NCI-H2107 treated with DMSO at 0.1 percent for 48 hours (cell line): Measurements from ENCODE around the gene ATP2A3.
"Not testable (repeated sequence)": the region's sequence is repeated elsewhere in the genome, so short reads cannot be mapped to it uniquely, and the experiment has no call there.

ENCODE experiments used
- DNase-seq: peaks from one replicate; lab custom pipeline; 2025; ENCODE audit not compliant: unreplicated experiment; lab: John Stamatoyannopoulos, UW

Gene ATP2A3

DNA sequence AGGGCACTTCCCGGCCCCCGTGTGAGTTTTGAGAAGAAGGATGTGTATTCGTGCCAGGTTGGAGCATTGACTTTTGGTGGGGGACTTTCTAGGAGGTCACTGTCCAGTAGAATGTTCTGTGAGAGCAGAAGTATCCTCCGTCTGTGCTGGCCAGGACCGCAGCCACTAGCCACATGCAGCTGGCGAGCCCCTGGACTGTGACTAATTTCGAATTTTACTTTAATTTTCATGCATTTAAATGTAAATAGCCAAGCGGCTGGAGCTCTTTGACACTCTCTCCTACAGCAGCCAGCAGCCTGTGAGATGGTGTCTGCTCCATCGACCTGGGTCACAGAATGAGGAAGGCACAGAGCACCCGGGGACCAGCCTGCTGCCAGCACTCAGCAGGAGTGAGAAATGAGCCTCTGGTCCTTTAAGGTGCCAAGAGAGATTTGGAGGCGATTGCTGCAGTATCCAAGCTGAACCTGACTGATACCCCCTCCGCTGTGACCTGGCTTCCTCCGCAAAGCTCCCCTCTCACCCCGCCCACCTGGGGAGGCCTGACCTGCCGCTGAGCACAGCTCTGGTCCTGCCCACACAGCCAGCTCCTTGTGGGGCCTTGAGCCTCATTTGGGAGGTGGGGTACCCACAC is 7.8 kb downstream of the ATP2A3 start:
- DNase-seq: peak; percentile 71

DNA sequence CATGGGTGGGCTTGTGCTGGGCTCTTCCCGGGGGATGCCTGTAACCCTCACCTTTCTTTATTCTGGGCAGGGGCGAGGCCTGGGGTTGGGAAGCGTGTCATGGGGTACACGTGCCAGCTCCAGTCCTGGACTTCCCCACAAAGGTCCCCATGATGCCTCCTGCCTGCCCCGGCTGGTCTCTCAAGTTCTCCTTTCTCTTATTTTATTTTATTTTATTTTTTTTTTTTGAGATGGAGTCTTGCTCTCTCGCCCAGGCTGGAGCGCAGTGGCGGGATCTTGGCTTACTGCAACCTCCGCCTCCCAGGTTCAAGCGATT is 8.6 kb downstream of the ATP2A3 start:
- DNase-seq: no peak

DNA sequence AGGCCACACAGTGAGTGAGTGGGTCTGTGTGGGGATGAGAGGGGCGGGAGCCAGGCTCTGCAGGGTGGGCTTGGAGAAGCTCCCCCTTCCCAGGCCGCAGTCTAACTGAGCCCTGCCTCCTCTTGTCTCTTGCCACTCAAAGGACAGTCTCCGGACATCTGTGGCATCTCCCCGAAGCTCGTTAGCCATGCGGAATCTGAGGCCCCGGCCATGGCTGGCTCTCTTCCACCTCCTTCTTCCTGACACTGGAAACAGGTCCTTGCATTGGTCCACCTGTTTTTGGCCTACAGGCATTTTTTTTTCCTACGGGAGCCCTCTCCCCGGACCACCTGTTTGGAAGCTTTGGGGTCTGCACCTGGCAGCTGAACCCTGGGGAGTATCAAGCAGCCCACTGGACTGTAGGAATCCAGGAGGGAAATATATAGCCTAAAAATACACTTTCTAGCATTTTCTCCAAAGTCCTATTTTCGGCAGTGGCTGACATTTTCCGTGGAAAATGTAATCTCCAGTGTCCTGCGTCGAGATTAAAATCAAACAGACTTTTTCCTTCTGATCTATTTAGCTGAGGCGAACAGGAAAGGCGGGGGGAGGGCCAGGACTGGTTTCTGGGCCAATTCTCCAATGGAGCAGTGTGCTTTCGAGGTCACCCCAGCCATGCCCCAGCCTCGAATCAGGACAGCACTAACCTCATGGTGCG is 9.1 kb downstream of the ATP2A3 start:
- no peak for DNase-seq

DNA sequence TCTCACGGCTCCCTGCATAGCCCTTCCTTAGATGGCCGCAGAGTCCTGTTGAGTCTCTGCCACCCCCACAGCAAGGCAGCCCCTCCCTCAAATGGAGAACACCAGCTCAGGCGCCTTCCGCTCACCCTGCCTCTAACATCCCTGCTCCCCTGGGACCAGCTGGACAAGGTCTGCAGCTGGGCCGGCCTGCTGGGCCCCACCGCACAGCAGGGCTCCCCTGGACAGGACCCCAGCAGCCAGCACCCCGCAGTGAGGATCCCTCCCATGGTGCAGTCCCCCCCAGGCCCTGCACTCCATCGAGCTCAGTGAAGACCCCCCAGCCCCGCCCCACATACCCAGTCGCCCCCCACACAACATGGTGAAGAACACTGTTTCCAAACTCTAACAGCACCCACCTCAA is 10.2 kb downstream of the ATP2A3 start:
- no peak for DNase-seq

DNA sequence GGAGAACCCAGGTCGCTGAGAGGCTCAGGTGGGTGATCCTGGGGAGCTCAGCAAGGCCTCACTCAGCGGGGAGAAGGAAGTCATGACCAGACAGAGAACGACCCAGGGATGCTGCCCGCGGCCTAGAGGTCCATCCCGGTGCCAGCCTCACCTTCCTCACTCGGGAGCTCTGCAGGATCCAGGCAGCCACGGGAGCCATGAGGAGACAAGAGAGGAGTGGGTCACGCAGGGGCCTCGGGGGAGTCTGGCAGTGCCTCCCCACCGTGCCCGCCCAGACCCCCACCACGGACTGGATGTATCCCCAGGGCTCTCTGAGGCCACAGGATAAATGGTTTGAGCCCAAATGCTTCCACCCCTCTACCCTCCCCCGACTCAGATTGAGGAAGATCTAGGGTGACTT is 10.7 kb downstream of the ATP2A3 start:
- no peak for DNase-seq

DNA sequence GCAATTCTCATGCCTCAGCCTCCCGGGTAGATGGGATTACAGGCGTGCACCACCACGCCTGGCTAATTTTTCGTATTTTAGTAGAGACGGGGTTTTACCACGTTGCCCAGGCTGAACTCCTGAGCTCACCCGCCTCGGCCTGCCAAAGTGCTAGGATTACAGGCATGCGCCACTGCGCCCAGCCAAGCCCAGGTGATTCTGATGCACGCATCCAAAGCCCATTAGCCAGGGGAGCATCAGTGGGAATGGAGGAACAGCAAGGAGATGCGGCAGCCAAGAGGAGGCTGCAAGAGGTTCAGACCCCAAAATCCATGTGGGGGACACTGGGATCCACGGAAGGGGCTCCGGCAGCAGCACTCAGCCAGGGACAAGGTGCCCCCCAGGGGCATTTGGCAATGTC is 12.1 kb downstream of the ATP2A3 start:
- no peak for DNase-seq

DNA sequence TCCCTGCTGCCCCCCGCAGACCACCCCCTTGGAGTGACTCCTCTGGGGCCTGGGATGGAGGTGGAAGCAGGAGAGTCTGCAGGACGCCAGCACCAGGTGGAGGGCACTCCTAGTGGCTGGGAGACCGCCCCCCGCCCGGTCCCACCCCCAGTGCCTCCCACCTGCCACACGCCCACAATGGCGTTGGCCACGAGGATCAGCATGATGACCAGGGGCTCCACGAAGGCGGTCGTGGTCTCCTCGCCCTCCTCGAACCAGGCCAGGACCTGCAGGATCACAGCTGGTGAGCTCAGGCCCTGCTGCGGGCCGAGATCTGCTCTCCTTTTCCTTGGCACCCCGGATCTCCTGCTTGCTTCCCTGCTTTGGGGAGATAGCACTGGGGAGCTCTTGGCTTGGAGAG is 12.8 kb downstream of the ATP2A3 start:
- no peak for DNase-seq

DNA sequence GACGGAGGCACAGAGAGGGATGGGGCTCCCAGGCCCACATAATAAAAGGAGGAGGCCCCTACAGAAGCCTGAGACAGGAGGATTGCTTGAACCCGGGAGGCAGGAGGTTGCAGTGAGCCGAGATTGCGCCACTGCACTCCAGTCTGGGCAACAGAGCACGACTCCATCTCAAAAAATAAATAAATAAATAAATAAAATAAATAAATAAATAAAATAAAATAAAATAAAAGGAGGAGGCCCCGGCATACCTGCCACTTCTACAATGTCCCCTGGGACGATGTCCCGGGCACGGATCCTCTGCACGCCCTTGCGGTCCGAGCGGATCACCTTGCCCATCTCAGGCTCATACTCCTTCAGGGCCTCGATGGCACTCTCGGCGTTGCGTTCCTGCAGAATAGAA is 13.2 kb downstream of the ATP2A3 start:
- no peak for DNase-seq

DNA sequence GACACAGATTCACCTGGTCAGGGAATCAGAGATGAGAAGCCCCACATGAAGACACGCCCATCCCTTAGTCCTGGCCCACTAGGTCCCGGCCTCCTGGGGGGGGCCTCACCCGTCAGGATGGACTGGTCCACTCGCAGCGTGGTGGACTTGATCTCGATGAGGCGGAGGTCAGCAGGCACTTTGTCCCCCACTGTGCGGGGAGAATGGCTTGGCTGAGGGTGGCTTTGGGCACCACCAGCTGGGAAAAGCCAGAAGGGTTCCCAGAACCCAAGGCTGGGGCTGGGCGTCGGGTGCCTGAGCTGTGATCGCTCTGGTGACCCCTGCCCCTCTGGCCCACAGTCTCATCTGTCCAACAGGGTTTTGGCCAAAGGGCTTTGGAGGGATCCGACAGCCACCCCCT is 13.7 kb downstream of the ATP2A3 start:
- no peak for DNase-seq

DNA sequence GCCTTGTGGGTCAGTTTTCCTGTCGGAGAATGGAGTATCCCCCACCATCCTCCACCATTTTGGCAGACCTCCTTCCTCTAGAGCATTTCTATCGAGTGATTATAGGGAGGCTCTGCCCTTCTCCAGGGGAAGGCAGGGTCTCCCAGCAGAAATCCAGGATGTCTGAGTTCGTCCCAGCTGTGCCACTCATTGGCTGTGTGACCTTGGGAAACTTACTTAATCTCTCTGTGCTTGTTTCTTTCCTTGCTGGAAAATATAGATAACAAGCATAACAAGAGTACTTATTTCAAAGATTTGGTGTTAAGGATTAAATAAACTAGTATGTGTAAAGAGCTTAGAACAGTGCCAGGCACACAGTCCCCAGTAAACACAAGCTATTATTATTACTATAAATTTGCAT is 14.8 kb downstream of the ATP2A3 start:
- no peak for DNase-seq

DNA sequence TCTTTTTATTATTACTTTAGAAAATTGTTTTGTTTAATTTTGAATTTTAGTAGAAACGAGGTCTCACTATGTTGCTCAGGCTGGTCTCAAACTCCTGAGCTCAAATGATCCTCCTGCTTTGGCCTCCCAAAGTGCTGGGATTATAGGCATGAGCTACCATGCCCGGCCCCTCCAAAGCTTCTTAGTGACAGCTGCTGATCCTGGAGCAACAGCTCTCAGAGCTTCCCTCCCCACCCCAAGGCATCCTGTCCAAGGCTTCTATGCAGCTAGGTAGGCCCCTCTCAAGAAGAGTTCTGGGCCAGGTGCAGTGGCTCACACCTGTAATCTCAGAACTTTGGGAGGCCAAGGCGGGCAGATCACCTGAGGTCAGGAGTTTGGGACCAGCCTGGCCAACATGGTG is 15.7 kb downstream of the ATP2A3 start:
- DNase-seq: not testable (repeated sequence)

DNA sequence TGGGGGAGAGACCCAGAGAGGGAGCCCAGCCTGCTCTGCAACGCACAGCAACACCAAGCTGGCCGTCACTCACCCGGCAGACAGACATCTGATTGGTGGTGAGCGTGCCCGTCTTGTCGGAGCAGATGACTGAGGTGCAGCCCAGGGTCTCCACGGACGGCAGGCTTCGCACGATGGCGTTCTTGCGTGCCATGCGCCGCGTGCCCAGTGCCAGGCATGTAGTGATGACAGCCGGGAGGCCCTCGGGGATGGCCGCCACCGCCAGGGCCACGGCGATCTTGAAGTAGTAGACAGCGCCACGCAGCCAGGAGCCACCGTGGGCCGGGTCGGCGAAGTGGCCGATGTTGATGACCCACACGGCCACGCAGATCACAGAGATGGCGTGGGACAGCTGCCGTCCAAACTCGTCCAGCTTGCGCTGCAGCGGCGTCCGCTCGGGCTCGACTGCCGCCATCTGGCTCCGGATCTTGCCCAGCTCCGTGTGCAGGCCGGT is 16.9 kb downstream of the ATP2A3 start:
- no peak for DNase-seq

DNA sequence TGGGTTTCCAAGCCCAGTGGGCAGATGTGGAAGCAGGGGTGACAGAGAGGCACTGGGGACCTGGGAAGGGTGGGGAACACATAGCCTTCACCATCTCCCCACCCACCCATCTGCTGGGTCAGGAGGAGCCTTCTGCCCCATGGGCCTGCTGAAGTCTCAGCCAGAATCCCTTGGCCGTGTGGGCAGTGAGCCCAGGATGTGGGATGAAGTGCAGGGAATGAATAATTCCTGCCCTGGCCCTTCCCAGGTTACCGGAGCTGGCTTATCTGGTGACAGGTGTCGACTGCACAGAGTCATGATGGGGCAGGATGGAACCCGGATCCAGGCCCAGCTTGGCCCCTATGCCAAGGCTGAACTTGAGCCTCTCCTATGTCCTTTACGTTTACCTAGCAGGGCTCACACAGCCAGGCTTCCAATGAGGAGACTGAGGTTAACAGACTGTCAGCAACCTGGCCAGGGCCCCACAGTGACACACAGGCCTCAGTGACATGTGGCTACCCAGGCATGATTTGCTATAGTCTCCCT is 17.5 kb downstream of the ATP2A3 start:
- no peak for DNase-seq

DNA sequence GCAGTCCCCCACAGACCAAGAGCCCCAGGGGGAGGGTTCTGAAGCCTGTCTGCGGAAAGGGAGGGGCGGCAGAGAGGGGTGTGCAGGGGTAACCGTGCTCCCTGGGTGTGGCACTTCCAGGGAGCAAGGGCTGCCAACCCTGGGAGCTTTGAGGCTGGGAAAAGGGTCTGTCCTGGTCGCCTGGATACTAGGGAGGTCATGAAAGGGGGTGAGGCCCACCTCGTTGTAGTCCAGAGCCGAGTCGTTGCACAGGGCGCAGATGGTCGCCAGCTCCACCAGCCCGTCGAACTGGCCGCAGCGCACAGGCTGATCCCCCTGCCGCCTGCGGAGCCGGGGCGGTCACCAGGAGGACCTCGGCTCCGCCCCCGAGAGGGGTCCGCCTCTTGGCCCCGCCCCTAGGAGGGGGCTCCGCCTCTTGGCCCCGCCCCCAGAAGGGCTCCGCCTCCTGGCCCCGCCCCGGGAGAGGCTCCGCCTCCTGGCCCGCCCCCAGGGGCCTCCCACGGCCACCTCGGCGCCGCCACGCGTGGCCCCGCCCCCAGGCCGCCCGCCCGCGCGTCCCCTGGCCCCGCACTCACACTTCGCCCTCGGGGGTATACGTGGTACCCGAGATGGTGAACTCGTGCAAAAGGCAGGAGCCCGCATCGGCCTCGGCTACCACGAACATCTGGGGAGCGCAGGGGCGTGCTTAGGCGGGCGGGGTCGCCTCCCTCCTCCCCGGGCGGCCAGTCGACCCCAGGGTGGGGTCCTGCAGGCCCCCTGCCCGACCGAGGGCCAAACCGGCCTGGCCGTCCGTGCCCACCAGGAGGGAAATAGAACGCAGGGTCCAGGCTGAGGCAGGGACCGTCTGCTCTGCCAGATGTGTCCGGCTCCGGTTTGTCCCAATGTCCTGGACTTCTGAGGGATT is 19.5 kb downstream of the ATP2A3 start:
- DNase-seq: no peak

DNA sequence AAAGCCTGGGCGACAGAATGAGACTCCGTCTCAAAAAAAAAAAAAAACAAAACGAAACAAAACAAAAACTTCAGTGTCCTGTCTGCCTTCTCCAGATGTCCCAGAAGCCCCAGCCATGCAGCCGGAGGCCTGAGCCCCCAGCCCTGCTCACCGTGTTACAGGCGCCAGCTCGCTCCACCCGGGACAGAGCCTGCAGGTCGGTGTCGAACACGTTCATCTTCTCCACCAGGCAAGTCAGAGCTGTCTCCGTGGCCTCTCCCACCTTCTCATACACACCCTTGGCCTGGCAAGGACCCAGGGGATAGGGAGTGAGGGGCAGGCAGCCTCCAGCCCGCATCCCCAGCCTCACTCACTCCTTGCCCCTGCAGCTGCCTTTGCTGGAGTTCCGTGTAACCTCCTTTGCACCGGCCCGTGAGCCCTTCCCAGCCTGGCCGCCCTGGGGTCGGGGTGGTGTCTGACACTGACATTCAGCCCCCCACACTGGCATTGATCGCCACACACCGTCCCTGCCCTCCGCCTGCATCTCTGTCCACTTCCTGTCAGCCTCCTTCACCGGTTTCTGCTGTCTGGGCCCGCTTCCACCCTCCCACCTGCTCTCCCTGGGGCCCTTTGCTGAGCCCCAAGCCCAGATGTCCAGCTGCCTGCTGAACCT is 20.9 kb downstream of the ATP2A3 start:
- no peak for DNase-seq

DNA sequence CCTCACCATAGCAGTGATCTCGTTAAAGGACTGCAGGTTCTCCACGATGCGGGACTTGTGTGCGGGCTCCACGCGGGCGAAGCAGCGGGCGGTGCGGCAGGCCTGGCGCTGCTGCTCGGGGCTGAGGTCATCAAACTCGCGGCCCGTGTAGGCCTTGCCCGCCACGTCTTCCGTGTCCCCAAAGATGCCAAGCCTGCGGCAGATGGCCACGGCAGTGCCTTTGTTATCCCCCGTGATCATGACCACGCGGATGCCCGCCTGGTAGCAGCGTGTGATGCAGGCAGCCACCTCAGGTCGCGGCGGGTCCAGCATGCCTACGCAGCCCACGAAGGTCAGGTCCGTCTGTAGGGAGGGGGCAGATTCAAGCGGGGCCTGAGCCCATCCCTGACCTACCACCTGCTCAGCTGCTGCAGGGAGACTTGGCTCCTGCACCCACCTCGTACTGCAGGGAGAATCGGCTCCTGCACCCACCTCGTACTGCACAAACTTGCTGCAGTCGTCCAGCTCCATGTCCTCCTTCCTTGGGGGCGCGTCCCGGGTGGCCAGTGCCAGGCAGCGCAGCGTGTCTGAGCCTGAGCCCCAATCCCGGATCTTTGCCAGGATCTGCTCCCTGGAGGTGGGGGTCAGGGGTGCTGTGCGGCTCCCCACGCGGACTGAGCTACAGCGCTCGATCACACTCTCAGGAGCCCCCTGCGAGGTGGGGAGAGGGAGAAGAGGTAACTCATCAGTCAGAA is 23.1 kb downstream of the ATP2A3 start:
- no peak for DNase-seq

DNA sequence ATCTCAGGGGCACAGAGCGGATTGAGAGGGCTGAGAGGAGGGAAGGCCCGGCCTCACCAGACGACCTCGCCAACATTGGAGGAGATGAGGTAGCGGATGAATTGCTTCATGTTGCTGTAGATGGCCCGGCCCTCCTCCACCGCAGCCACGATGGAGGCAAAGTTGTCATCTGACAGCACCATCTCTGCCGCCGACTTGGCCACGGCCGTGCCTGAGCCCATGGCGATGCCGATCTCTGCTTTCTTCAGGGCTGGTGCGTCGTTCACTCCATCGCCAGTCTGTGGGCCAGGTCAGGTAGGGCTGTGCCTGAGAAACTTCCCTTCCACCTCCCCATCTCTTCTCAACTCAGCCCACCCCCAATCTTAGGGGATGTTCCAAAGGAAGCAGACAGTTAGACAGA is 26.9 kb downstream of the ATP2A3 start:
- DNase-seq: no peak

DNA sequence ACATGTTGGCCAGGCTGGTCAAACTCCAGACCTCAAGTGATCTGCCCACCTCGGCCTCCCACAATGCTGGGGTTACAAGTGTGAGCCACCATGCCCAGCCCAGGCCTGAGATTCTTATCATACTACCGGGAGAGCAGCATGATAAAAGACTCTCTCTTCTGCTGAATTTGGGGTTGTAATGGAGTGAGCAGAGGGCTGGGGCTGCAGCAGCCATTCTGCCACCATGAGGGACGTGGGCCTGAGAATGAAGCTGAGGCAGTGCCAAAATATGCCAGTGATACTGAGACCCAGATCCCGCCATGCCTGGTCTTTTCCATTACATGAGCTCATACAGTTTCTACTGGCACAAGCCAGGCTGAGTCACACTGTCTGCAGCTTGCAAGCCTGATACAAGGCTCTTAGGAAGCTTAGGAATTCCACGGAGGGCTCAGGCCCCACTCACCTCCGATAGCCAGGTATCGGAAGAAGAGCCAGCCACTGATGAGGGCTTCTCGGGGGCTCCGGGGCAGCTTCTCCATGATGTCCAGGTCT is 28.3 kb downstream of the ATP2A3 start:
- DNase-seq: no peak

DNA sequence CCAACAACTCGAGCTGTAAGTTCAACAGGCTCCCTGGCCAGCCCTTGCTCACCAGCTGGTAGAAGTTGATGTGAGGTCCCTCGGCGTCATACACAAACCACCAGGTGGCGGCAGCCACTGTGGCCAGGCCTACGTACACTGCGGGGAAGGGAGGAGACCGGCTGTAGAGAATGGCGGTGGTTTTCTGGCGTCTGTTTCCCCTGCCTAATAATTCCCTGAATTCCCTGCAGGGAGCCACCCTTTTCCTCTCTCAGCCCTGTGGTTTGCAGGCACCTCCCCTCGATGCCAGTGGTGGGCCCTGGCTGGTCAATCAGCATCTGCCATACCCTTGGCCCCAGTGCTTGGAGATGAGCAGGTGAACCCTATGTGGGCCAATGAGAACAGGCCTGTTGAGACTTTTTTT is 29.1 kb downstream of the ATP2A3 start:
- DNase-seq: peak; percentile 83

DNA sequence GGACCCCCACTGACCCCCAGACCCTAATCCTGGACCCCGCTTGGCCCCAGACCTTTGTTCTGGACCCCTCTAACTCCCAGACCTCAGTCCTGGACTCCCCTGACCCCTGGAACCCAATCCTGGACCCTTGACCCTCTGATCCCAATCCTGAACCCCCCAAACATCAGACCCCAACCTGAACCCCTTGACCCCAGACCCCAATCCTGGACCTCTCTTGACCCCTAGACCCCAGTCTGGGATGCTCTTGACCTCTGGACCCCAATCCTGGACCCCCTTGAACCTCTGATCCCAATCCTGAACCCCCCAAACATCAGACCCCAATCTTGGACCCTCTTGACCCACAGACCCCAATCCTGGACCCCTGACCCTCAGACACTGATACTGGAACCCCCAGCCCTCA is 34.5 kb downstream of the ATP2A3 start:
- DNase-seq: no peak
